Activated naive CD8-positive, alpha-beta T cell treated with anti-CD3 and anti-CD28 coated beads, Interleukin-2, amount 50 U/mL, for 24 hours (primary cell): ENCODE results near the gene CHSY1.

Source experiments
- ATAC-seq: fragments of 150-1000 bp; cut with Tn5 transposase; one replicate; pipeline ENCODE4 v1.10.0; 2021
- DNase-seq: peaks from one replicate; pipeline ENCODE4 v3.0.0; 2021
- H3K27ac Mint-ChIP-seq: one replicate; pipeline ENCODE4 v1.8.0; 2021; ENCODE audit warnings: mild to moderate bottlenecking, mixed read lengths
- H3K27me3 Mint-ChIP-seq: one replicate; pipeline ENCODE4 v1.8.0; 2021; ENCODE audit warnings: mixed read lengths
- H3K36me3 Mint-ChIP-seq: one replicate; pipeline ENCODE4 v1.8.0; 2021; ENCODE audit warnings: low read depth, mixed read lengths
- H3K4me1 Mint-ChIP-seq: one replicate; pipeline ENCODE4 v1.8.0; 2021; ENCODE audit warnings: mixed read lengths
- H3K4me3 Mint-ChIP-seq: one replicate; pipeline ENCODE4 v1.8.0; 2021; ENCODE audit warnings: mild to moderate bottlenecking, moderate library complexity, mixed read lengths
- H3K9me3 Mint-ChIP-seq: one replicate; pipeline ENCODE4 v1.8.0; 2021; ENCODE audit warnings: mixed read lengths

CHSY1 gene

DNA sequence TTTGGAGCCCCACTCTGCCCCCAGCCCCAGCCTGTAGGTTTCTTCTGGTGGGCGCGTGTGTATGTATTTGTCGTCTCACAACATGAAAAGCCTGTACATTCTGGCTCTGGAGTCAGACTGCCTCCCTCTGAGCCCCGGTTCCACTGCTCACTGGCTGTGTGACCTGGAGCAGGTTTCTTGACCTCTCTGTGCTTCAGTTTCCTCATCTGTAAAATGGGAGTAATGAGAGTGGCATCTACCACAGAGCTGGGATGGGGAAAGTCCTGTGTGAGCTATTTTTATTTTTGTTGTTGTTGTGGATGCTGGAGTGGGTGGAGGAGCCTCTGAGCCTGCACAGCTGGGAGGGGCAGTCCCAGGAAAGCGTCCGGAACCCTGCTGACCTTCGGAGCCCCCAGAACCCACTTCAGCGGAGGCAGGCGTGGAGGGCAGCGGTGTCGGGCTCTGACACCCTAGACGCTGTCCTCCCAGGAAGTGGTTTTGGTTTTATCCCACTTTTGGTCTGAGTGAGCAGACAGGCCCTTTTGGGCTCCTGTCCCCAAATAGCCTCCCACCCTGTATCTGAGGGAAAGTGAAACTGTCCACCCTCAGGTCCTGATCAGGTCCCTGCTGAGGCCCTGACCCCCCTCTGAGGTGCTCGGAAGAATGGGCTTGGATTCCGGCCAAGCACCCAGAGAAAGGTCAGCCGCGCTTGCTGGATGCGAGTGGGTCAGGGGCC, 103.5 kb downstream of the CHSY1 start:
- H3K4me1 Mint-ChIP-seq = peaks cover 12% of the 10 kb centered on the region
- no peak for DNase-seq
- H3K27me3 Mint-ChIP-seq = no peaks in the 10 kb centered on the region
- H3K36me3 Mint-ChIP-seq = no peaks in the 10 kb centered on the region
- ATAC-seq = peak; percentile 33
- H3K27ac Mint-ChIP-seq = no peak overlapping the region
- H3K9me3 Mint-ChIP-seq = no peaks in the 10 kb centered on the region
- no peak overlapping the region for H3K4me3 Mint-ChIP-seq

DNA sequence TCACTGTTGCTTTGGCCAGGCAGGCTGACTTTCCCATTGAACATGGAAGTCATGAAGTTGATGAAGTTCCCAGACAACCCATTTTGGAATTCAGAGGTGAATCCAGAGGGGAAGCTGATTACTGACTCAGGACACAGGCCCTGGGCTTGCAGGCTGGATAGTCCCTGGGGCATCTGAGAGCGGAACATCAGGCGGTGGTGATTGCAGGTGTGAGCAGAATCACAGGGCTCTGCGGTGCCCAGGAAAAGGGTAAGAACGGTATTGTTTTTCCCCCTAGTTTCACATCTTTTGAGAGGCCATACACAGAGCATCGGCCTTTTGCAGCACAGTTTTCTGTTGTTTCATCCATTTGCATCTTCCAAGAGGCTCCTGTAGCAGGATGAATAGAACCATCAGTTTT, 104.7 kb downstream of the CHSY1 start:
- Mint-ChIP-seq H3K4me1 (peaks cover 12% of the 10 kb centered on the region), H3K4me3 (no peak overlapping the region), H3K27ac (no peak overlapping the region)

DNA sequence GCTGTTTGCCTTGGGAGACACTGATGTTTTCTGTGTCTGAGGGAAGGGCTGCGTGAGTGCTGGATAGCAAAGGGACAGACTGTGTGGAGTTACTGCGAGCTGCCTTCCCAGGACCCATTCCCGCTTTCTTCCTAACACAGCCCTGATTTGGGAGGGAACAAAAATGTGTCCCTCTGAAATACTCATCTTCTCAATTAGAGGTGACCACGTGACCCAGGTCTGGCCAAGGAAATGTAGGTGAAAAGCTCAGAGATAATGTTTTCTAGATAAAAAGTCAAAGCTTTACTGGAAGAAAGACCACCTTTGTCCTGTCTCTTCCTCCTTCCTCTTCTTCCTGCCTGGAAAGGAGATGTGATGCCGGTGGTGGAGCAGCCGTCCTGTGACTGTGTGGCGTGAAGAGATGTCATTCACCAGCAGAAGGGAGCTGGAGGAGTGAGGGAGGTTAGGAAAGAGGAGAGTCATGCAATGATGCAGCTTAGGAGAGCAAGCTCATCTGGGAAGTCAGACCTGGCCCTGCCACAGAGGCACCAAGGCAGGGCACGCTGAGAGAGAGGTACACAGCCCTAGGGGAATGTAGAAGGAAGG, 105.6 kb downstream of the CHSY1 start:
- Mint-ChIP-seq H3K4me3 (no peak overlapping the region), H3K4me1 (peaks cover 9% of the 10 kb centered on the region), H3K27ac (peak overlapping the region; percentile 15), H3K9me3 (no peaks in the 10 kb centered on the region), H3K36me3 (no peaks in the 10 kb centered on the region), H3K27me3 (no peaks in the 10 kb centered on the region)
- ATAC-seq (no peak), DNase-seq (no peak)

More for the DNA sequence above, 104.7 kb downstream of the CHSY1 start:
- no peaks in the 10 kb centered on the region for H3K9me3 Mint-ChIP-seq
- DNase-seq (no peak), ATAC-seq (no peak)
- H3K36me3 Mint-ChIP-seq = no peaks in the 10 kb centered on the region
- no peaks in the 10 kb centered on the region for H3K27me3 Mint-ChIP-seq

DNA sequence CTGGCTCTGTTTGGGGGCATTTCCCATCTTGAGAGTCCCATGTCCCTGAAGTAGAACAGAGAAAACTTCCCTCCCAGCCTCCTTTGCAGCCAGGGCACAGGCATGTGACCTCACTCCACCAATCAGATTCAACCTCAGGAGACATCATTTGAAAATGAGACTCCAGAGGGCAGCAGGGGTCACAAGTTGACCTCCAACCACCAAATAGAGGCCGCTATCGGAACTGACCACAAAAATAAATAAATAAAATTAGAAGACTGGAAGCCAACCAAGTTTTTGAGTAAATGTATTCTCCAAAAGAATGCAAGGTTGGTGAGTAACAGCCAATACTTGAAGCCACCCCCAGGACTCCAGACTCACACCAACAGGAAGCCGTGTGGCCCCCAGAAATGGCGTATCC, 106.5 kb downstream of the CHSY1 start:
- Mint-ChIP-seq H3K27me3 (no peaks in the 10 kb centered on the region), H3K9me3 (no peaks in the 10 kb centered on the region), H3K4me3 (no peak overlapping the region), H3K4me1 (peaks cover 7% of the 10 kb centered on the region), H3K36me3 (no peaks in the 10 kb centered on the region), H3K27ac (no peak overlapping the region)
- no peak for ATAC-seq
- DNase-seq = no peak

DNA sequence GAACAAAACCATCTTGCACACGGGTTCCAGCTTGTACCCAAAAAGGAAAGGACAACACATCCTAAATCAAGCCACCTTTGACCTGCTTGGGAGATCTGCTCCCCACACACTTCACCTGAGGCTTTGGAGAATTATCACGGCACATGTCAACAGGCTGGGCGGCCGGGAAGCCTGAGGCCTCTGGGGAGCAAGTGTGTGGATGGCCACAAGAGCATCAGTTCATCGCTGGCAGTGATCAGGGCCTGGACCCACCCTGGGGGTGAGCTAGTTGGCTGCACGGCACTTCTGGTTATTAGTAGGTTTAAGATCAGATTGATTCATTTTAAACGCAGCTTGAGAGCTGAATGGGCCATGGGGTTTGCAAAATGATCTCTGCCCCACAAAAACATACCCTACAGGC, 108.5 kb downstream of the CHSY1 start:
- no peak overlapping the region for H3K4me3 Mint-ChIP-seq
- H3K4me1 Mint-ChIP-seq = peaks cover 4% of the 10 kb centered on the region
- no peaks in the 10 kb centered on the region for H3K36me3 Mint-ChIP-seq
- DNase-seq = no peak
- H3K27me3 Mint-ChIP-seq = no peaks in the 10 kb centered on the region
- no peaks in the 10 kb centered on the region for H3K9me3 Mint-ChIP-seq
- ATAC-seq = no peak
- no peak overlapping the region for H3K27ac Mint-ChIP-seq

DNA sequence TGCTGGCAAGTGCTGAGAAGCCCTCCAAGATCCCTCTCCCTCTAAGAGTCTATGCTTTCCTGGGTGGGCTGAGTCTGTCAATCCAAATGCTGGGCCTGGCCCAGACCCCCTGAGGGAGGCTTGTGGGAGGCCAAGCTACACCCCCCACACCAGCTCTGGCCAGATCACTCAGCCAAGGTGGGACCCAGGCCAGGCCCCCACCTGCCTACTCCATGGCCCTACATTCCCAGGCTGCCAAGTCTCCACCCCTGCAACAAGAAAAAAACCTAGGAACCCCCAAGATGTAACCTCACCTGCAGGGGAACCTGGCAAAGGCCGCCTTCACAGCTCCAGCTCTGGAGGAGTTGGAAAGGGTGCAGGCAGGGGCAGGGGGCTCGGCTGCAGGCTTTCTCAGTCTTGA, 109.1 kb downstream of the CHSY1 start:
- no peak overlapping the region for H3K27ac Mint-ChIP-seq
- no peaks in the 10 kb centered on the region for H3K27me3 Mint-ChIP-seq
- H3K9me3 Mint-ChIP-seq = no peaks in the 10 kb centered on the region
- peaks cover 4% of the 10 kb centered on the region for H3K4me1 Mint-ChIP-seq
- DNase-seq (no peak), ATAC-seq (no peak)
- no peak overlapping the region for H3K4me3 Mint-ChIP-seq
- no peaks in the 10 kb centered on the region for H3K36me3 Mint-ChIP-seq

DNA sequence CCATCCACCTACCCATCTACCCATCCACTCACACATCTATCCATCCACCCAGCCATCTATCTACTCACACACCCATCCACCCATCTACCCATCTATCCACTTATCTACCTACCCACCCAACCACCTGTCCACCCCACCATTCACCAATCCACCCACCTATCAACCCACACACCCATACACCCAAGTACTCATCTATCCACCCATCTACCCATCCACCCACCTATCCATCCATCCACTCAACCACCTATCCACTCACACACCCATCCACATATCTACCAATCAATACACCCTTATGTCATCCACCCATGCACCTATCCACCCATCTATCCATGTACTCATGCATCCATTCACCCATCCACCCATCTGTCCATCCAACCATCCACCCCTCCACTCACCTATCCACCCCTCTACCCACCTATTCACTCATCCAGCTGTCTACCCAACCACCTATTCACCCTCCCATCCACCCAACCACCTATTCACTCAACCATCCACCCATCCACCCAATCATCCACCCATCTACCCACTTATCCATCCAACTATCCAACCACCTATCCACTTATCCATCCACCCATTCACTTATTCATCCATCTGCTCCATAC, 109.8 kb downstream of the CHSY1 start:
- no peaks in the 10 kb centered on the region for H3K9me3 Mint-ChIP-seq
- ATAC-seq (no peak), DNase-seq (no peak)
- H3K27me3 Mint-ChIP-seq = no peaks in the 10 kb centered on the region
- H3K4me3 Mint-ChIP-seq = no peak overlapping the region
- no peak overlapping the region for H3K27ac Mint-ChIP-seq
- H3K4me1 Mint-ChIP-seq = peaks cover 11% of the 10 kb centered on the region
- H3K36me3 Mint-ChIP-seq = no peaks in the 10 kb centered on the region

DNA sequence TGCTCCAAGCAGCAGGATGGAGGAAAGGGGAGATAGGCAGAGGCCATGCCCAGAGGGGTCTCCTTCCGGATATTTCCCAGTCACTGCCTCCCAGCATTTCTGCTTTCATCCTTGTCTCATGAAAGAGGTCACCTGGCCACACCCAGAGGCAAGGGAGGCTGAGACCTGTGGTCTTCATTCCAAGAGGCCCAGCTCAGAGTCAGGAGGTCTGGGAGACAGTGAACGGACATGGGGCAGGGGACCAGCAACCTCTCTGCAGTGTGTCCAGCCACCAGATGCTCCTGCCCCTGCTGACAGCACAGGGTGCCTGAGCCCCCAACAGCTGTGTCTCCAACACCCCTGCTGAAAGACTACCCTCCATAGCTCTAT, 111.2 kb downstream of the CHSY1 start:
- H3K4me1 Mint-ChIP-seq = peaks cover 24% of the 10 kb centered on the region

DNA sequence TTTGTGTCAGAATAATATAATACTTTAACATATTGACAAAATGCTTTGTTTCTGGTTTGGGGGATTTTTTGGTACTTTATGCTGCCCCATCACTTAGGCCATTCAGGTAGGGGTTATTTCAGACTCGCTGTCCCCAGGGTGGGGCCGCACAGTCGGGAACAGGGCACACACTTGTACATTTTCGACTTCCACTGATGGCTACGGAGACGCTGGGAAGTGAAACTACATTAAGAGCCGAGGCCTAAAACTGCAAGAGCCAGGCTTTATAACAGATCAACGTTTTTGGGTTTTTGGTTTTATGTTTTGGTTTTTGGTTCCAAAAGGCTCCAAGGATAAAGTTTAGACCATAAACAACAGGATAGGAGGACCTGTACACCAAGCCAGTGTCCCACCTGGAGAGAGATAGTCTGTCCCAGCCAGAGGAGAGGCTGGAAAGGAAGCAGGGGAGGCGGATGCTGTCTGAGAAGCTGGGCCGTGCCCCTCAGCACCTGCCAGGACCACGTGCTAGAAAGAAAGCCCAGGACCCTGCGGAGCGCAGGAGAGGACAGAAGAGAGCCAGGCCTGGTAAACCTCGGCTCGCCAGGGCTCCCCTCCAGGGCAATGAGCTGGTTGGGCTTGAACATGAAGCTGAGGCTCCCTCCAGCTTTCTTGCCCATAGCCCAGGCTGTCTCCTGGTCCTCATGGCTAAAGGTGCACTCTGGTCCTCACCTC, 111.7 kb downstream of the CHSY1 start:
- Mint-ChIP-seq H3K4me1 (peaks cover 29% of the 10 kb centered on the region), H3K27ac (no peak overlapping the region), H3K36me3 (no peaks in the 10 kb centered on the region), H3K4me3 (no peak overlapping the region), H3K27me3 (no peaks in the 10 kb centered on the region), H3K9me3 (no peaks in the 10 kb centered on the region)
- no peak for ATAC-seq
- DNase-seq = no peak

More for the DNA sequence above, 111.2 kb downstream of the CHSY1 start:
- H3K4me3 Mint-ChIP-seq = no peak overlapping the region
- no peaks in the 10 kb centered on the region for H3K9me3 Mint-ChIP-seq
- H3K36me3 Mint-ChIP-seq = no peaks in the 10 kb centered on the region
- H3K27ac Mint-ChIP-seq = no peak overlapping the region
- ATAC-seq = no peak
- no peak for DNase-seq
- H3K27me3 Mint-ChIP-seq = no peaks in the 10 kb centered on the region

DNA sequence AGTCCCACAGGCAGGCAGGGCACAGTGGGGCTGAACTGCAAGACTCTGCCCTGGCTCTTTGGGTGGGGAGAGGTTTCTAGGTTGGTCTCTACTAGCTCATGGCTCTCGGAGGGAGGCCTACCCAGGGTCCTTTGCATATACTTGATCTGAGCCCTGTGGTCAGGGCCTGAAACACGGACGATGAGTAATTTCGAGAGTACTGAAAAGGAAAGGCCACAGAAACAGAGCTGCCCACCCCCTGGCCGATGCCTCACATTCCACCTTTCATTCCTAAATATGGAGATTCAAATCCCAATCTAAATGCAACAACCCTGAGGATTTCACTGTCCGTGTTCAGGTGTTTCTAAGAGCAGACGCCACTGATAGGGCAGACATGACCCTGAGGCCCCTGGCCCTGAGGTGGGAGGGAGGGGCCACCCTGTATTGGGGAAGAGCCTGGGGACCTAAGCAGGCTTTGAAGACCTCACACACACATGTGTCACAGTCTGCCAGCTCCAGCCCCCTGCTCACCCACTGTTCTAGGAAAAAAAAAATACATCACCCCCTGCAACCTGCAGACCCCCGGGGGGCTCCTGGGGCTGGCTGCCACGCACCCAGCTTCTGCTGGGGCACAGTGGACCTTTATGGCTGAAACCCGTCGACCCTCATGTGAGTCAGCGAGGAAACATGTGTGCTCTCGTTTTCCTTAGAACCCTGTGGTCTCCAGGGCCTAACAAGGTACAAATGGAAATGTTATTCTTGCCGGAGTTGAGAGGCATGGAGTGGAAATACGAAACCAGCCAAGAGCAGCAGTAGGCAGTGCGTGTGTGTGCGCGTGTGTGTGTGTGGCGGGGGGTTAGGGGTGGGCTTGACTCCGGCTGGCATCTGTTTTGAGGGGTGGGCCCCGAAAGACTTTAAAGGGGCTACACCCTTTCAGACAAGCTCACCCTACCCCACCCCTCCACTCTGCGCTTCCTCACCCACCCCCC, 112.7 kb downstream of the CHSY1 start:
- no peak for DNase-seq
- Mint-ChIP-seq H3K4me3 (no peak overlapping the region), H3K27me3 (no peaks in the 10 kb centered on the region), H3K27ac (no peak overlapping the region), H3K9me3 (no peaks in the 10 kb centered on the region), H3K4me1 (peaks cover 29% of the 10 kb centered on the region), H3K36me3 (no peaks in the 10 kb centered on the region)
- no peak for ATAC-seq

DNA sequence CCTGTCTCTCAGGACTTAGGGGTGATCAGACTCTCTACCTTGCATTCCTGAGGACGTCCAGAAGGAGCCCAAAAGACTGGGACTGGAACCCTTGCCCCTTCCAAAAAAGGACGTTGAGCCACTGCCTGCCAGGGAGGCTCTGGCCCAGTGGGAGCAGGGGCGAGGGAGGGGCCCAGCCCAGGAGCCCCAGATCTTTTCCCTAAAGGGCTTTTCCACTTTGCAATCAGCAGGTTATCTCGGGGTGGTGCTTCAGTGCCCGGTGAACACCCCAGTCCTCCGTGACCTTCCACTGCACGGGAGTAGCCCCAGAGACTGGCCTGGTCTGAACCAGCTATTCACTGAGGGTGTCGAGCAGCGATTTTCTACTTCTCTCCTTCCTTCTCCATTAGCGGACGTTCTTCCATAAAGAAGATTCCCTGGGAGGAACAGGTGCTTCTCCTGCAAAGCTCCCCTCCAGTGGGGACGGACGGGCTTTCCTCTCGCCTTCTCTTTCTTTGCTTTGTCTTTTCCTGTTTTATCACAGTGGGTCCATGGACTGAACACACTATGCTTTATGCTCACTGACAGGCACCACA, 113.7 kb downstream of the CHSY1 start:
- Mint-ChIP-seq H3K4me1 (peaks cover 29% of the 10 kb centered on the region), H3K36me3 (no peaks in the 10 kb centered on the region), H3K27me3 (no peaks in the 10 kb centered on the region), H3K27ac (no peak overlapping the region), H3K4me3 (no peak overlapping the region), H3K9me3 (no peaks in the 10 kb centered on the region)
- no peak for ATAC-seq
- DNase-seq = no peak

DNA sequence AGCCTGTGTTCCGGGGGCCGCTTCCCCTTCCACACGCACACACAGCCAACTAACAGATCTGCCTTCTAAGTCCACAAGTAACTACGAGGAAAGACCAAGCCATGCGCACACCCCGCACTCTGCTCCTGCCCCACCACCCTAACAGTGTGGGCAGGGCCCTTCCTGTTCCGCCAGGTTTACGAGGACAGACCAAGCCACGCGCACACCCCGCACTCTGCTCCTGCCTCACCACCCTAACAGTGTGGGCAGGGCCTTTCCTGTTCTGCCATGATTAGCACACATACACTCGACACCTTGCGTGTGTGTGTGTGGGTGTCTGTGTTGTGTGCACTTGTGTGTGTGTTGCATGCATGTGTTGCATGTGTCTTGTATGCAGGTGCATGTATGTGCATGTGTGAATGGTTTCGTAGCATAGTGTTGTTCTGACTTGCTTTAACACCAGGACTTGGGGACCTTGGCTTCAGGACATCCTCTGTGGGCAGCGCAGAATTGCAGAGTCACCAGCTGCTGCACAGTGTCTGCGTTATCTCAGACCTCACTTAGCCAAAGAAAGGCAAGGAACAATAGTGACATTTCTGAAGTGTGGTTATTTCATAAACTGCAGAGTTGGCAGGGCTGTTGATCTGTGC, 114.4 kb downstream of the CHSY1 start:
- Mint-ChIP-seq H3K36me3 (no peaks in the 10 kb centered on the region), H3K27ac (peak overlapping the region; percentile 41), H3K4me3 (no peak overlapping the region)

DNA sequence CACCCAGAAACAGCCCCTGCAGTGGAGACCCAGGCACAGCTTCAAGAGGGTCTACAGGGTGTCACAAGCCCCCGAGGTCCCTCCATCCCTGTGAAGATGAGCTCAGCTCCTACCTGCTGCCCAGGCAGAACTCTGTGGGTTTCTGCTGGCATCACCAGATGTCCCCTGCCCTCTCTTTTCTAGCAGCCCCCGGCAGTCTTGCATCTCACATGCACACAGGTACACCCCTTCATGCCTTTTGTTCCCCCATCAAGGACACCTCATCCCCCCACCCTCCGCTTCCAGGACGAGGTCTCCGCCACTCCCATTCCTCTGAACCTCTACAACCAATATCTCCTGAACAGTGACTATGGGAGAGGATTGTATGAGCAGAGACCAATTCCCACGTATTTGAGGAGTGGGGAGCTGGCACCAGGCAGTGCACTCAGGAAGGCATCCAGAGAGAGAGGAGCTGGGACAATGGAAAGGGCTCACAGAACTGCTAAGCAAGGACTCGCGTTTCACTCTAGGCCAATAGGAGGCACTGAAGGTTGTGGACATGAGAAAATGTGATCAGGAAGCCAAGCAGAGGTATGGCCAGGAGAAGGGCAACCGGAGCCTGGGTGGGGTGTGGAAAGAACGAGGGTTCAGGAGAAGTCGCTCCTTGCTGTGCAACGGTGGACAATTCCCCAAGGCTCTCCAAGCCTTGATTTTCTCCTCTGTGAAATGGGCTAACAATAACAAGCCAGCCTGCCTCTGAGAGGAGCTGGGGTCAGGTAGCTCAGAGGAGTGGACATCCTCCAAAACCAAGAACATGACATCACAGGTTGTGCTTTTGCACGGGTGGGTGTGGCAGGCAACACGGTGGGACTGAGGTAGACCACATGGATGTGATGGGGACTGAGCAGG, 115.2 kb downstream of the CHSY1 start:
- DNase-seq = no peak
- Mint-ChIP-seq H3K27me3 (no peaks in the 10 kb centered on the region), H3K36me3 (no peaks in the 10 kb centered on the region), H3K4me3 (no peak overlapping the region), H3K4me1 (peaks cover 30% of the 10 kb centered on the region), H3K27ac (no peak overlapping the region), H3K9me3 (no peaks in the 10 kb centered on the region)
- no peak for ATAC-seq

More for the DNA sequence above, 114.4 kb downstream of the CHSY1 start:
- H3K9me3 Mint-ChIP-seq = no peaks in the 10 kb centered on the region
- no peaks in the 10 kb centered on the region for H3K27me3 Mint-ChIP-seq
- ATAC-seq (peak; percentile 56), DNase-seq (no peak)
- peaks cover 29% of the 10 kb centered on the region for H3K4me1 Mint-ChIP-seq
